HEK293T (cell line): ENCODE results near the gene FIGNL2.
"Not testable (repeated sequence)": the region's sequence is repeated elsewhere in the genome, so short reads cannot be mapped to it uniquely, and the experiment has no call there.

Experiments
- ARNT ChIP-seq: fragments of 450-650 bp; IDR thresholded peaks from 2 replicates; pipeline ENCODE4 v1.6.1; 2017; ENCODE audit warnings: mild to moderate bottlenecking
- BHLHE40 ChIP-seq: fragments of 450-650 bp; IDR thresholded peaks from 2 replicates; pipeline ENCODE4 v1.6.1; 2016; ENCODE audit warnings: mild to moderate bottlenecking, moderate library complexity, borderline replicate concordance
- CTBP1 ChIP-seq: fragments of 450-650 bp; IDR thresholded peaks from 2 replicates; pipeline ENCODE4 v1.6.1; 2016; ENCODE audit warnings: borderline replicate concordance
- ELF4 ChIP-seq: fragments of 450-650 bp; IDR thresholded peaks from 2 replicates; pipeline ENCODE4 v1.6.1; 2017; ENCODE audit warnings: antibody characterized with exemption
- FOXK2 ChIP-seq: fragments of 450-650 bp; IDR thresholded peaks from 2 replicates; pipeline ENCODE4 v1.6.1; 2016; ENCODE audit warnings: mild to moderate bottlenecking
- HDGF ChIP-seq: fragments of 450-650 bp; IDR thresholded peaks from 2 replicates; pipeline ENCODE4 v1.6.1; 2017; ENCODE audit warnings: antibody characterized with exemption, borderline replicate concordance
- L3MBTL2 ChIP-seq: fragments of 450-650 bp; conservative IDR thresholded peaks from 2 replicates; pipeline ENCODE4 v1.6.1; 2016; ENCODE audit warnings: mild to moderate bottlenecking
- SUZ12 ChIP-seq: fragments of 450-650 bp; IDR thresholded peaks from 2 replicates; pipeline ENCODE4 v1.6.1; 2016; ENCODE audit warnings: mild to moderate bottlenecking
- TARDBP ChIP-seq: fragments of 450-650 bp; IDR thresholded peaks from 2 replicates; pipeline ENCODE4 v1.6.1; 2016

- not testable (repeated sequence) for TF ChIP-seq HDGF, ELF4, FOXK2, SUZ12, BHLHE40, ARNT, CTBP1, L3MBTL2, TARDBP
Observed at GRCh38 chr12:51885294-51886020, 36.9 kb upstream of the FIGNL2 start.
